ENCODE measurements around the gene MIX23. TPM values are rescaled to one million over a fixed set of nuclear protein-coding genes. Genes with fewer than 3 reads are reported as not detected.

The MIX23 gene
- total RNA-seq, 4 donors from 2014 or later = 11.8 to 30.6 (median 24.2) TPM

- no peak overlapping the region for H3K4me3 ChIP-seq
- peak overlapping the region in 3 of 4 donors; percentile 30 to 53 (median 51) for H3K27ac ChIP-seq
- intact Hi-C loops (cut with DNase I) = loop anchor here (10.0 kb wide), 1 partner anchor 294 kb away; the partner anchor contains the start of gene PARP14
- no peaks in the 10 kb centered on the region for H3K9me3 ChIP-seq
- peaks cover 0 to 35% (median 0%) of the 10 kb centered on the region in 3 donors for H3K36me3 ChIP-seq
- H3K4me1 ChIP-seq = peaks cover 0 to 58% (median 8%) of the 10 kb centered on the region in 3 donors
- DNase-seq = no peak
- TF ChIP-seq POLR2A (IDR thresholded peaks at IDR 0.05) = no peak
- TF ChIP-seq, protein P1, sequence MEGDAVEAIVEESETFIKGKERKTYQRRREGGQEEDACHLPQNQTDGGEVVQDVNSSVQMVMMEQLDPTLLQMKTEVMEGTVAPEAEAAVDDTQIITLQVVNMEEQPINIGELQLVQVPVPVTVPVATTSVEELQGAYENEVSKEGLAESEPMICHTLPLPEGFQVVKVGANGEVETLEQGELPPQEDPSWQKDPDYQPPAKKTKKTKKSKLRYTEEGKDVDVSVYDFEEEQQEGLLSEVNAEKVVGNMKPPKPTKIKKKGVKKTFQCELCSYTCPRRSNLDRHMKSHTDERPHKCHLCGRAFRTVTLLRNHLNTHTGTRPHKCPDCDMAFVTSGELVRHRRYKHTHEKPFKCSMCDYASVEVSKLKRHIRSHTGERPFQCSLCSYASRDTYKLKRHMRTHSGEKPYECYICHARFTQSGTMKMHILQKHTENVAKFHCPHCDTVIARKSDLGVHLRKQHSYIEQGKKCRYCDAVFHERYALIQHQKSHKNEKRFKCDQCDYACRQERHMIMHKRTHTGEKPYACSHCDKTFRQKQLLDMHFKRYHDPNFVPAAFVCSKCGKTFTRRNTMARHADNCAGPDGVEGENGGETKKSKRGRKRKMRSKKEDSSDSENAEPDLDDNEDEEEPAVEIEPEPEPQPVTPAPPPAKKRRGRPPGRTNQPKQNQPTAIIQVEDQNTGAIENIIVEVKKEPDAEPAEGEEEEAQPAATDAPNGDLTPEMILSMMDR (IDR thresholded peaks at IDR 0.05) = no peak
- H3K27me3 ChIP-seq = no peaks in the 10 kb centered on the region
- WGBS, 2 donors = 42 to 53% methylated on average over 4 of the region's 4 CpGs
These were observed 7.6 kb upstream of the MIX23 start for GRCh38 chr3:122390665-122391064.

DNA sequence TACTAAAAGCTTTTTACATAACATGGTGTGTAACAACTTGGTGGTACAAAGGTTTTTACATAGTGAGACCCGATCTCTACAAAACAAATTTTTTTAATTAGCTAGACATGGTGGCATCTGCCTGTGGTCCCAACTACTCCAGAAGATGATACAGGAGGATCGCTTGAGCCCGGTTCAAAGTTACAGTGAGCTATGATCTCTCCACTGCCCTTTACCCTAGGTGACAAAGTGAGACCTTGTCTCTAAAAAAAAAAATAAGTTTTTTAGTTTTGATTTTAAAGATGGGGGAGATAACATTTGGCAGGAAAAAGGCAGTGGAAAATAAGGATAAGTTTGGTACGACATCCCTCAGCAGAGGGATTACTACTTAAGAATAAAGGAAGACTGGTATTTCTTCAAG lies 6.9 kb upstream of the MIX23 start:
- intact Hi-C loops (cut with DNase I) = loop anchor here (10.0 kb wide), 1 partner anchor 295 kb away; the partner anchor contains the start of gene PARP14
- Histone ChIP-seq H3K27ac (peak overlapping the region in 1 of 4 donors; percentile 51), H3K4me1 (peaks cover 0 to 65% (median 8%) of the 10 kb centered on the region in 3 donors), H3K9me3 (no peaks in the 10 kb centered on the region), H3K27me3 (no peaks in the 10 kb centered on the region), H3K36me3 (peaks cover 0 to 35% (median 0%) of the 10 kb centered on the region in 3 donors), H3K4me3 (no peak overlapping the region)
- no peak for TF ChIP-seq POLR2A (IDR thresholded peaks at IDR 0.05)
- TF ChIP-seq, protein P1 (IDR thresholded peaks at IDR 0.05) = no peak
- DNase-seq = no peak
- 78 to 93% methylated on average over 4 of the region's 4 CpGs for WGBS, 2 donors

GRCh38 chr3:122389197-122389596 lies 6.2 kb upstream of the MIX23 start:
- Histone ChIP-seq H3K27ac (no peak overlapping the region), H3K27me3 (no peaks in the 10 kb centered on the region), H3K4me1 (peaks cover 0 to 71% (median 12%) of the 10 kb centered on the region in 3 donors), H3K4me3 (no peak overlapping the region), H3K36me3 (peaks cover 0 to 32% (median 0%) of the 10 kb centered on the region in 3 donors), H3K9me3 (no peaks in the 10 kb centered on the region)
- intact Hi-C loops (cut with DNase I) = no loop called here
- DNase-seq = no peak
- no peak for TF ChIP-seq POLR2A (IDR thresholded peaks at IDR 0.05)
- TF ChIP-seq, protein P1 (IDR thresholded peaks at IDR 0.05) = no peak

DNA sequence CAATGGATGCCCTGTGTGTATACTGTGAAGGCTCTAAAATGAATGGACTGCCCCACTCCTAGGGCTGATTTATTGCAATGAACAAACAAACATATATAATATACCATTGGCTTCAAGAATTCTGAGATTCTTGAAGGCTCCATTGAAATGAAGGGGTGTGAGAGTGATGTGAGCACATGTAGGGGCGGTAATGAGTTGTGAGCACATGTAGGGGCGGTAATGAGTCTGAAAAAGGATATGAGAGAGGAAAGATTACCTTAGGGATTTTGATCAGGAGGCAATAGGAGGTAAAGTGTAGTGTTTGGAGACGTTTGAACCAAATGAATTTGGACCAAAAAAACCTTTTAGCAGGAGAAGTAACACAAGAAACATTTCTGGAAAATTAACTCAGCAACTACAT lies 4.7 kb upstream of the MIX23 start:
- peaks cover 0 to 67% (median 8%) of the 10 kb centered on the region in 3 donors for H3K4me1 ChIP-seq
- WGBS, 2 donors = 78 to 83% methylated on average over 3 of the region's 3 CpGs
- H3K4me3 ChIP-seq = no peak overlapping the region
- intact Hi-C loops (cut with DNase I) = no loop called here
- H3K27ac ChIP-seq = no peak overlapping the region
- DNase-seq = no peak
- peaks cover 0 to 20% (median 0%) of the 10 kb centered on the region in 3 donors for H3K36me3 ChIP-seq
- no peaks in the 10 kb centered on the region for H3K27me3 ChIP-seq
- no peak for TF ChIP-seq POLR2A (IDR thresholded peaks at IDR 0.05)
- TF ChIP-seq, protein P1 (IDR thresholded peaks at IDR 0.05) = no peak
- no peaks in the 10 kb centered on the region for H3K9me3 ChIP-seq

- DNase-seq = peak; percentile 52
- 0 to 1% methylated on average over 8 to 13 of the region's 52 CpGs for WGBS, 2 donors
- peak in 3 of 4 donors; percentile 63 to 94 (median 86) for TF ChIP-seq POLR2A (IDR thresholded peaks at IDR 0.05)
- TF ChIP-seq, protein P1 (IDR thresholded peaks at IDR 0.05) = peak; percentile 39 to 74 (median 50)
These were observed 1.0 kb upstream of the MIX23 start, which contains the start of gene FAM162A for GRCh38 chr3:122383771-122384697. Gene FAM162A (plus strand): TSS chr3:122384182. CDS start chr3:122384266, 84 bp downstream.

More at GRCh38 chr3:122383771-122384697, 1.0 kb upstream of the MIX23 start, which contains the start of gene FAM162A:
- intact Hi-C loops (cut with DNase I) = no loop called here
- Histone ChIP-seq H3K36me3 (peaks cover 0 to 29% (median 0%) of the 10 kb centered on the region in 3 donors), H3K4me1 (peaks cover 0 to 58% (median 13%) of the 10 kb centered on the region in 3 donors), H3K9me3 (no peaks in the 10 kb centered on the region), H3K27ac (peak within 1 kb of the TSS; percentile 92 to 96 (median 95)), H3K27me3 (no peaks in the 10 kb centered on the region), H3K4me3 (peak within 1 kb of the TSS; percentile 64 to 90 (median 79))
